BE2C (cell line): ENCODE results near the gene BTG2.

Source experiments
- DNase-seq: peaks from one replicate; pipeline ENCODE4 v3.0.0-alpha.2; 2020
- H3K27me3 ChIP-seq: fragments of 250-450 bp; sonication (Bioruptor Pico); 2 replicates; pipeline ENCODE4 v1.5.1; 2020; ENCODE audit warnings: mild to moderate bottlenecking
- H3K36me3 ChIP-seq: fragments of 250-450 bp; sonication (Bioruptor Pico); 2 replicates; pipeline ENCODE4 v1.5.1; 2020; ENCODE audit warnings: mild to moderate bottlenecking
- H3K4me1 ChIP-seq: fragments of 250-450 bp; sonication (Bioruptor Pico); 2 replicates; pipeline ENCODE4 v1.5.1; 2020
- H3K4me3 ChIP-seq: 2 replicates; pipeline ENCODE4 v1.5.1; 2011; ENCODE audit warnings: low read depth, low read length
- H3K9me3 ChIP-seq: fragments of 250-450 bp; sonication (Bioruptor Pico); 2 replicates; pipeline ENCODE4 v1.5.1; 2020
- TF ChIP-seq, protein P1 (sequence below): IDR thresholded peaks from 2 replicates; pipeline ENCODE4 v1.5.1; 2012; ENCODE audit warnings: mild to moderate bottlenecking, low read depth, low read length

Gene BTG2

DNA sequence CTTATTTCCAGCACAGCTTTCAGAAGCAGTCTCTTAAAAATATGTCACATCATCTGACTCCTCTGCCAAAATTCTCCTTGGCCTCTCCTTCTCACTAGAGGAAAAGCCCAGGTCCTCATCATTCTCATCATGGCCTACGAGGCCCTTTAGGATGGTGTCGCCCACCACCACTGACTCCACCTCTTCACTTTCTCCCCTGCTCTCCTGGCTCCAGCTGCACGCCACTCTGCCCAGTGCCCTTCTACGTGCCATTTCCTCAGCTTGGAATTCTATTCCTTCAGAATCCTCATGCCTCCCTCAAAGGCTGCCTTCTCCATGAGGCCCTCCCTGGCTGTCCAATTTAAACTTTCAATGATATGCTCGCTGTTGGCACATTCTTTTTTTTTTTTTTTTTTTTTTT, 25.3 kb upstream of the BTG2 start:
- Histone ChIP-seq H3K4me1 (peaks cover 41% of the 10 kb centered on the region), H3K9me3 (no peaks in the 10 kb centered on the region)

DNA sequence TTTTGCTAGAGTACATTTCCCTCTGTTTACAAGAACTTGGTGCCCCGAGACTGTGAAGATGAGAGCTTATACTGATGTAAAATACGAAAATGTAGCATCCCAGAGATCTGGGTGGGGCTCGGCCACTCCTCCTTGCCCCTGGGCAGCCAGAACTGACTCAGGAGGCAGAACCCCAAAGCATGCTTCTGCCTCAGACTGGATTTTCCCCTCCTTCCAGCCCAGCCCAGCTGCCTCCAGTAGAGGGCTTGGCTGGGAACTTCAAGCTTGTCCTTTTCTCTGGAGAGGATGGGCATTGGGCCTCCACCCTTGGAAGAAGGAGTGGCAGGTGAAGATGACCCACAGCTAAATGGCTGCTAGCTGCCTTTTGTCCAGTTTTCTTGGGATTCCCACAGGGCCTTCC, 24.3 kb upstream of the BTG2 start:
- no peak overlapping the region for H3K4me3 ChIP-seq
- no peak for DNase-seq
- no peaks in the 10 kb centered on the region for H3K36me3 ChIP-seq
- peaks cover 41% of the 10 kb centered on the region for H3K4me1 ChIP-seq
- H3K27me3 ChIP-seq: no peaks in the 10 kb centered on the region
- TF ChIP-seq, protein P1, sequence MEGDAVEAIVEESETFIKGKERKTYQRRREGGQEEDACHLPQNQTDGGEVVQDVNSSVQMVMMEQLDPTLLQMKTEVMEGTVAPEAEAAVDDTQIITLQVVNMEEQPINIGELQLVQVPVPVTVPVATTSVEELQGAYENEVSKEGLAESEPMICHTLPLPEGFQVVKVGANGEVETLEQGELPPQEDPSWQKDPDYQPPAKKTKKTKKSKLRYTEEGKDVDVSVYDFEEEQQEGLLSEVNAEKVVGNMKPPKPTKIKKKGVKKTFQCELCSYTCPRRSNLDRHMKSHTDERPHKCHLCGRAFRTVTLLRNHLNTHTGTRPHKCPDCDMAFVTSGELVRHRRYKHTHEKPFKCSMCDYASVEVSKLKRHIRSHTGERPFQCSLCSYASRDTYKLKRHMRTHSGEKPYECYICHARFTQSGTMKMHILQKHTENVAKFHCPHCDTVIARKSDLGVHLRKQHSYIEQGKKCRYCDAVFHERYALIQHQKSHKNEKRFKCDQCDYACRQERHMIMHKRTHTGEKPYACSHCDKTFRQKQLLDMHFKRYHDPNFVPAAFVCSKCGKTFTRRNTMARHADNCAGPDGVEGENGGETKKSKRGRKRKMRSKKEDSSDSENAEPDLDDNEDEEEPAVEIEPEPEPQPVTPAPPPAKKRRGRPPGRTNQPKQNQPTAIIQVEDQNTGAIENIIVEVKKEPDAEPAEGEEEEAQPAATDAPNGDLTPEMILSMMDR: peak; percentile 21; the same call in 1 of the 2 replicates
- H3K9me3 ChIP-seq: no peaks in the 10 kb centered on the region

More for the DNA sequence above, 25.3 kb upstream of the BTG2 start:
- Histone ChIP-seq H3K36me3 (no peaks in the 10 kb centered on the region), H3K27me3 (no peaks in the 10 kb centered on the region), H3K4me3 (no peak overlapping the region)
- TF ChIP-seq, protein P1: no peak
- DNase-seq: no peak

DNA sequence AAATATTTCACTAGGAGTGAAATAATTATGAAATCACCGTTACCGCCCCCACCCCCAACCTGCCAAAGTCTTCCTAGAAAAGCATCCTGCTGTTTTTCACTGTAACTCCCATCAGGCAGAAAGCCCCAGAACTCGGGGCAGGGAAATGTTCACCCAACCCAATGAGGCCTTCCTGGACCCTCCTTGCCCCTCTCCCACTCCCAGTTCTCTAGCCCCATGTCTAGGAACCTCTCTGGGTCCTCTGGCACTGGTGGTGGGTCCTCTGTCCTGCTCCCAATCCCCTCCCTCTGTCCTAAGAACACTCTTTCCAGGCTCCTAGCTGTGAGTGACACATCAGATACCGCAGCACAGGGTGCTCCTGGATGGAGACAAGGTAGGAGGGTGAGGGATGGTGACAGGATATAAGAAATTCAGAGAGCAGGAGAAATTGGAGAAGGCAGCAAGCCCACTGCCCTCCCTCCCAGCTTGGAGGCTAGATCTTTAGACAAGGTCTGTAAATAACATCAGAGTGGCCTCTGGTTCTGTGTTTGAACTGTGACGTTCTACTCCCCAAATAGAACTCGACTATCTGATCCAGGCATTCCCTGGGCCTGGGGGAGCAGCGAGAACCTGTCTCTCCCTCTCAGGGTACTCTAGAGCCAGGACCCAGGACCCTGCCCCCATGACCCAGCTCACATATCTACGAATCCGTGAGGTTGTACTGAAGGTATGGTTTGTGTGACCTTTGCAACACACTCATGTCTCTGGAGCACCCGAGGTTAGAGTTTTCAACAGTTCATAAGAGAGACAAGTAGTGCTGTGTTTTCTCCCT, 23.3 kb upstream of the BTG2 start:
- Histone ChIP-seq H3K27me3 (no peaks in the 10 kb centered on the region), H3K9me3 (no peaks in the 10 kb centered on the region), H3K4me1 (peaks cover 41% of the 10 kb centered on the region), H3K4me3 (no peak overlapping the region), H3K36me3 (no peaks in the 10 kb centered on the region)
- TF ChIP-seq, protein P1: no peak
- no peak for DNase-seq

DNA sequence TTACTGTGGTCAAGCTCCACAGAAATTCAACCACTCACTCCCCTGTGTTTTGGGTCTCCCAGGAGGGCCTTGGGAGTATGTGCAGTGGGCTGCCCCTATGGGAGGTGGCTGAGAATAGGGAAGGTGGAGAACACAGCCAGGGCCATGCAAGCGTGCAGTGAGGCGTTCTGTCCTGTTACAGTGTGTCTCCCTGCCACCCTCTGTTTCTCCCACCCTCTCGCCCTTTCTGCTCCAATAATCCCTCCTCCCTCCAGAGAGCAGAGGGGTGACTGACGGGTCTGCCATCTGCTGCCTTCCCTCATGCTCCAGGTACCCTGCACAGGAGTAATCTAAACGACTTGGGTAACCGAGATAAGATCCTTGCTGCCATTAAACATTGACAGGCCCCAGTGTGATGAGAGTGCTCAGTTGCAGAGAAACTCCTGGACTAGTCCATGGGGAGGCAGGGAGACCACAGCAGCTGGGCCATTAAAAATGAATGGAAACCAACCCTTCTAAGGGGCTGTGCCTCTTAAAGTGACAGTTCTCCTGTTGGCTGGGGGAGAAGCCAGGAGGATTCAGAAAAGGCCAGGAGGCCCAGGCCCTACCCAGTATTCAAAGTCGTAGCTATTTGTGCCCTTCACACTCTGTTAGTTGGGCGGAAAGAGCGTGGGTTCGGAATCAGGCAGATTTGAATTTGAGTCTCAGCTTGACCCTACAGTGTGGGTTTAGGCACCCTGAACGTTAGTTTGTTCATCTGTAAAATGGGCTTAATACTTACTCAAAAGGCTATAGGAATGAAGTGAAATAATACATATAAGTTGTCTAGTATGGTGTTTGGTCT, 22.4 kb upstream of the BTG2 start:
- Histone ChIP-seq H3K9me3 (no peaks in the 10 kb centered on the region), H3K4me3 (no peak overlapping the region), H3K27me3 (no peaks in the 10 kb centered on the region), H3K4me1 (peaks cover 34% of the 10 kb centered on the region), H3K36me3 (no peaks in the 10 kb centered on the region)
- DNase-seq: peak; percentile 81
- TF ChIP-seq, protein P1: no peak

DNA sequence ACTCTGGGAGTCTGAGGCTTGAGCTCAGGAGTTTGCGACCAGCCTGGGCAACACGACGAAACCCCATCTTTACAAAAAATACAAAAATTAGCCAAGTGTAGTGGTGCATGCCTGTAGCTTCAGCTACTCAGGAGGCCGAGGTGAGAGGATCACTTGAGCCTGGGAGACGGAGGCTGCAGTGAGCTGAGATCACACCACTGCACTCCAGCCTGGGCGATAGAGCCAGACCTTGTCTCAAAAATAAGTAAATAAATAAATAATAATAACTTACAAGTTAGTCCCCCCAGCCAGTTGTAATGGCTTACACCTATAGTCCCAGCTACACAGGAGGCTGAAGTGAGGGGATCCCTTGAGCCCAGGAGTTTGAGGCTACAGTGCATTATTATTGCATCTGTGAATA, 21.7 kb upstream of the BTG2 start:
- TF ChIP-seq, protein P1: no peak
- Histone ChIP-seq H3K4me3 (no peak overlapping the region), H3K4me1 (peaks cover 30% of the 10 kb centered on the region), H3K27me3 (no peaks in the 10 kb centered on the region), H3K36me3 (no peaks in the 10 kb centered on the region), H3K9me3 (no peaks in the 10 kb centered on the region)
- DNase-seq: no peak
